Measurements from ENCODE around the gene PABPC1L.

GRCh38 chr20:44924541-44924940 lies 14.7 kb downstream of the PABPC1L start:
- TF ChIP-seq EP300 (IDR thresholded peaks at IDR 0.05) = no peak
- no peak for TF ChIP-seq POLR2A (IDR thresholded peaks at IDR 0.05)
- TF ChIP-seq CTCF (IDR thresholded peaks at IDR 0.05) = no peak
